ENCODE measurements around the gene STAT3.

DNA sequence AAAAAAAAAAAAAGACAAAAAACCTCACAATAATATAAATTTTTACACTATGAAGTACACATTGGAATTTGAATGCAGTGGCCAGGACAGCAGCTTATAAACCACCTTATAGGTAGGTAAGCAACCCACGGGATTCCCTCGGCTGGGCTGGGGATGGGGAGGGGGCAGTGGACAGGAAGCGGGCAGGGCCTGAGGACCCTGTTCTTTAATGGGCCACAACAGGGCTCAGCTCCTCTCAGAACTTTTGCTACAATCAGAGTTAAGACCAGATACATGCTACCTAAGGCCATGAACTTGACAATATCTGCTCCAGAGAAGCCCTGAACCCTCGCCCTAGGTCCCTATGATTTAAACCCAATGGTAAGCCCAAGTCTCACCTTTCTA, 74.9 kb downstream of the STAT3 start:
- no peak for TF ChIP-seq POLR2AphosphoS5 (IDR thresholded peaks at IDR 0.05; ENCODE audit: low read depth, low read length)
- no peak; the same call in 1 of the 2 replicates for TF ChIP-seq POLR2A (IDR thresholded peaks at IDR 0.05; ENCODE audit: low read depth, low read length)
- no peak for TF ChIP-seq TAF1 (IDR thresholded peaks at IDR 0.05; ENCODE audit: borderline replicate concordance, low read depth, low read length)
